ENCODE measurements around the gene PRUNE1. TPM values are rescaled to one million over a fixed set of nuclear protein-coding genes. Genes with fewer than 3 reads are reported as not detected.

Gene PRUNE1
- total RNA-seq, 4 donors from 2014 or later, result 21.7 to 28.1 (median 25.1) TPM

- TF ChIP-seq CTCF (IDR thresholded peaks at IDR 0.05), result no peak
- Histone ChIP-seq H3K9me3 (no peaks in the 10 kb centered on the region), H3K4me3 (peak overlapping the region; percentile 59 to 78 (median 66)), H3K36me3 (peaks cover 0 to 2% (median 0%) of the 10 kb centered on the region in 3 donors), H3K27ac (peak overlapping the region; percentile 78 to 94 (median 85)), H3K4me1 (peaks cover 4 to 80% (median 14%) of the 10 kb centered on the region in 4 donors), H3K27me3 (no peaks in the 10 kb centered on the region)
- DNase-seq, result no peak
Observed at GRCh38 chr1:151007853-151008243, 401 bp upstream of the PRUNE1 start.

- H3K9me3 ChIP-seq, result no peaks in the 10 kb centered on the region
- TF ChIP-seq CTCF (IDR thresholded peaks at IDR 0.05) (no peak), POLR2A (IDR thresholded peaks at IDR 0.05) (no peak)
- no peaks in the 10 kb centered on the region for H3K27me3 ChIP-seq
- peak overlapping the region; percentile 59 to 78 (median 66) for H3K4me3 ChIP-seq
- H3K27ac ChIP-seq, result peak overlapping the region; percentile 78 to 94 (median 85)
- peaks cover 4 to 79% (median 14%) of the 10 kb centered on the region in 4 donors for H3K4me1 ChIP-seq
- DNase-seq, result no peak
- H3K36me3 ChIP-seq, result no peaks in the 10 kb centered on the region
Observed at GRCh38 chr1:151009206-151009587, 948 bp downstream of the PRUNE1 start.

- Histone ChIP-seq H3K9me3 (no peaks in the 10 kb centered on the region), H3K36me3 (no peaks in the 10 kb centered on the region), H3K4me1 (peaks cover 4 to 74% (median 14%) of the 10 kb centered on the region in 4 donors), H3K27me3 (no peaks in the 10 kb centered on the region), H3K27ac (peak overlapping the region in 2 of 4 donors; percentile 78 to 84), H3K4me3 (peak overlapping the region in 1 of 4 donors; percentile 59)
- no peak for TF ChIP-seq POLR2A (IDR thresholded peaks at IDR 0.05)
- no peak for TF ChIP-seq CTCF (IDR thresholded peaks at IDR 0.05)
- DNase-seq, result no peak
Observed at GRCh38 chr1:151009674-151010345, 1.6 kb downstream of the PRUNE1 start.

- no peak overlapping the region for H3K27ac ChIP-seq
- no peak overlapping the region for H3K4me3 ChIP-seq
- no peak for DNase-seq
- no peaks in the 10 kb centered on the region for H3K36me3 ChIP-seq
- TF ChIP-seq CTCF (IDR thresholded peaks at IDR 0.05), result no peak
- no peak for TF ChIP-seq POLR2A (IDR thresholded peaks at IDR 0.05)
- H3K9me3 ChIP-seq, result no peaks in the 10 kb centered on the region
- peaks cover 4 to 69% (median 12%) of the 10 kb centered on the region in 4 donors for H3K4me1 ChIP-seq
- no peaks in the 10 kb centered on the region for H3K27me3 ChIP-seq
Observed at GRCh38 chr1:151010346-151010726, 2.1 kb downstream of the PRUNE1 start.

GRCh38 chr1:151011154-151011850, 3.1 kb downstream of the PRUNE1 start:
- TF ChIP-seq POLR2A (IDR thresholded peaks at IDR 0.05), result no peak

More at GRCh38 chr1:151011154-151011850, 3.1 kb downstream of the PRUNE1 start:
- Histone ChIP-seq H3K36me3 (no peaks in the 10 kb centered on the region), H3K4me3 (no peak overlapping the region), H3K27me3 (no peaks in the 10 kb centered on the region), H3K9me3 (no peaks in the 10 kb centered on the region), H3K27ac (peak overlapping the region in 1 of 4 donors; percentile 12), H3K4me1 (peaks cover 4 to 67% (median 12%) of the 10 kb centered on the region in 4 donors)
- DNase-seq, result no peak

All from Peyer's patch (tissue), 4 donors.